SK-N-SH treated with all-trans-retinoic acid at 6 μM for 48 hours (cell line): ENCODE data around the gene COMMD10.

ENCODE experiments used
- ISL1 ChIP-seq: fragments of 250-450 bp; sonication (Bioruptor Pico); IDR thresholded peaks from 2 replicates; pipeline ENCODE4 v2.1.2; 2022; ENCODE audit warnings: mild to moderate bottlenecking, moderate library complexity
- OSR1 ChIP-seq: fragments of 250-450 bp; sonication (Bioruptor Pico); IDR thresholded peaks from 2 replicates; pipeline ENCODE4 v1.8.0; 2022; ENCODE audit warnings: moderate library complexity, mild to moderate bottlenecking, inconsistent platforms
- TCF4 ChIP-seq: fragments of 250-450 bp; sonication (Bioruptor Pico); IDR thresholded peaks from 2 replicates; pipeline ENCODE4 v1.8.0; 2021; ENCODE audit warnings: mild to moderate bottlenecking, moderate library complexity, borderline replicate concordance
- ZFP3 ChIP-seq: fragments of 250-450 bp; sonication (Bioruptor Pico); IDR thresholded peaks from 2 replicates; pipeline ENCODE4 v1.5.0; 2020; ENCODE audit warnings: mild to moderate bottlenecking, moderate library complexity
- ZFP30 ChIP-seq: fragments of 450-650 bp; formaldehyde crosslinking; IDR thresholded peaks from 2 replicates; pipeline ENCODE4 v1.5.0; 2022; ENCODE audit warnings: mild to moderate bottlenecking, moderate library complexity
- ZNF565 ChIP-seq: fragments of 450-650 bp; formaldehyde crosslinking; conservative IDR thresholded peaks from 2 replicates; pipeline ENCODE4 v1.5.0; 2020; ENCODE audit warnings: low read depth, mild to moderate bottlenecking, moderate library complexity
- ZNF8 ChIP-seq: fragments of 450-650 bp; formaldehyde crosslinking; IDR thresholded peaks from 2 replicates; pipeline ENCODE4 v1.5.0; 2020; ENCODE audit warnings: mild to moderate bottlenecking, moderate library complexity
- TF ChIP-seq, protein P1 (sequence below): fragments of 250-450 bp; sonication (Bioruptor Pico); IDR thresholded peaks from 2 replicates; pipeline ENCODE4 v1.8.0; 2020; ENCODE audit warnings: mild to moderate bottlenecking, moderate library complexity, borderline replicate concordance
- TF ChIP-seq, protein P2 (sequence below): fragments of 250-450 bp; sonication (Bioruptor Pico); IDR thresholded peaks from 2 replicates; pipeline ENCODE4 v1.5.1; 2021; ENCODE audit warnings: mild to moderate bottlenecking, moderate library complexity

- no peak for TF ChIP-seq OSR1 (CRISPR knock-in tag)
- TF ChIP-seq, protein P1, sequence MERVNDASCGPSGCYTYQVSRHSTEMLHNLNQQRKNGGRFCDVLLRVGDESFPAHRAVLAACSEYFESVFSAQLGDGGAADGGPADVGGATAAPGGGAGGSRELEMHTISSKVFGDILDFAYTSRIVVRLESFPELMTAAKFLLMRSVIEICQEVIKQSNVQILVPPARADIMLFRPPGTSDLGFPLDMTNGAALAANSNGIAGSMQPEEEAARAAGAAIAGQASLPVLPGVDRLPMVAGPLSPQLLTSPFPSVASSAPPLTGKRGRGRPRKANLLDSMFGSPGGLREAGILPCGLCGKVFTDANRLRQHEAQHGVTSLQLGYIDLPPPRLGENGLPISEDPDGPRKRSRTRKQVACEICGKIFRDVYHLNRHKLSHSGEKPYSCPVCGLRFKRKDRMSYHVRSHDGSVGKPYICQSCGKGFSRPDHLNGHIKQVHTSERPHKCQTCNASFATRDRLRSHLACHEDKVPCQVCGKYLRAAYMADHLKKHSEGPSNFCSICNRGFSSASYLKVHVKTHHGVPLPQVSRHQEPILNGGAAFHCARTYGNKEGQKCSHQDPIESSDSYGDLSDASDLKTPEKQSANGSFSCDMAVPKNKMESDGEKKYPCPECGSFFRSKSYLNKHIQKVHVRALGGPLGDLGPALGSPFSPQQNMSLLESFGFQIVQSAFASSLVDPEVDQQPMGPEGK (CRISPR knock-in tag), result no peak
- no peak for TF ChIP-seq ZFP30 (CRISPR knock-in tag)
- TF ChIP-seq ZNF565 (CRISPR knock-in tag), result no peak
- no peak for TF ChIP-seq ZNF8 (CRISPR knock-in tag)
- no peak for TF ChIP-seq ZFP3 (CRISPR knock-in tag)
- TF ChIP-seq ISL1, result no peak
- no peak for TF ChIP-seq TCF4 (CRISPR knock-in tag)
- TF ChIP-seq, protein P2, sequence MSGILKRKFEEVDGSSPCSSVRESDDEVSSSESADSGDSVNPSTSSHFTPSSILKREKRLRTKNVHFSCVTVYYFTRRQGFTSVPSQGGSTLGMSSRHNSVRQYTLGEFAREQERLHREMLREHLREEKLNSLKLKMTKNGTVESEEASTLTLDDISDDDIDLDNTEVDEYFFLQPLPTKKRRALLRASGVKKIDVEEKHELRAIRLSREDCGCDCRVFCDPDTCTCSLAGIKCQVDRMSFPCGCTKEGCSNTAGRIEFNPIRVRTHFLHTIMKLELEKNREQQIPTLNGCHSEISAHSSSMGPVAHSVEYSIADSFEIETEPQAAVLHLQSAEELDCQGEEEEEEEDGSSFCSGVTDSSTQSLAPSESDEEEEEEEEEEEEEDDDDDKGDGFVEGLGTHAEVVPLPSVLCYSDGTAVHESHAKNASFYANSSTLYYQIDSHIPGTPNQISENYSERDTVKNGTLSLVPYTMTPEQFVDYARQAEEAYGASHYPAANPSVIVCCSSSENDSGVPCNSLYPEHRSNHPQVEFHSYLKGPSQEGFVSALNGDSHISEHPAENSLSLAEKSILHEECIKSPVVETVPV (CRISPR knock-in tag), result no peak
Measured at GRCh38 chr5:116303340-116303739, 218.5 kb downstream of the COMMD10 start.
